GM21360 (cell line): ENCODE measurements around the gene NMUR1.
A peak's percentile ranks its signal among the peaks of the same experiment; 100 is the strongest.
"Not testable (repeated sequence)": the region's sequence is repeated elsewhere in the genome, so short reads cannot be mapped to it uniquely, and the experiment has no call there.

ENCODE experiments used
- ATAC-seq: cut with Tn5 transposase; IDR thresholded peaks from one replicate; pipeline ENCODE4 v1.9.1; 2021; ENCODE audit warnings: mild to moderate bottlenecking, moderate library complexity; ENCODE audit not compliant: unreplicated experiment

The NMUR1 gene, protein sequence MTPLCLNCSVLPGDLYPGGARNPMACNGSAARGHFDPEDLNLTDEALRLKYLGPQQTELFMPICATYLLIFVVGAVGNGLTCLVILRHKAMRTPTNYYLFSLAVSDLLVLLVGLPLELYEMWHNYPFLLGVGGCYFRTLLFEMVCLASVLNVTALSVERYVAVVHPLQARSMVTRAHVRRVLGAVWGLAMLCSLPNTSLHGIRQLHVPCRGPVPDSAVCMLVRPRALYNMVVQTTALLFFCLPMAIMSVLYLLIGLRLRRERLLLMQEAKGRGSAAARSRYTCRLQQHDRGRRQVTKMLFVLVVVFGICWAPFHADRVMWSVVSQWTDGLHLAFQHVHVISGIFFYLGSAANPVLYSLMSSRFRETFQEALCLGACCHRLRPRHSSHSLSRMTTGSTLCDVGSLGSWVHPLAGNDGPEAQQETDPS

DNA sequence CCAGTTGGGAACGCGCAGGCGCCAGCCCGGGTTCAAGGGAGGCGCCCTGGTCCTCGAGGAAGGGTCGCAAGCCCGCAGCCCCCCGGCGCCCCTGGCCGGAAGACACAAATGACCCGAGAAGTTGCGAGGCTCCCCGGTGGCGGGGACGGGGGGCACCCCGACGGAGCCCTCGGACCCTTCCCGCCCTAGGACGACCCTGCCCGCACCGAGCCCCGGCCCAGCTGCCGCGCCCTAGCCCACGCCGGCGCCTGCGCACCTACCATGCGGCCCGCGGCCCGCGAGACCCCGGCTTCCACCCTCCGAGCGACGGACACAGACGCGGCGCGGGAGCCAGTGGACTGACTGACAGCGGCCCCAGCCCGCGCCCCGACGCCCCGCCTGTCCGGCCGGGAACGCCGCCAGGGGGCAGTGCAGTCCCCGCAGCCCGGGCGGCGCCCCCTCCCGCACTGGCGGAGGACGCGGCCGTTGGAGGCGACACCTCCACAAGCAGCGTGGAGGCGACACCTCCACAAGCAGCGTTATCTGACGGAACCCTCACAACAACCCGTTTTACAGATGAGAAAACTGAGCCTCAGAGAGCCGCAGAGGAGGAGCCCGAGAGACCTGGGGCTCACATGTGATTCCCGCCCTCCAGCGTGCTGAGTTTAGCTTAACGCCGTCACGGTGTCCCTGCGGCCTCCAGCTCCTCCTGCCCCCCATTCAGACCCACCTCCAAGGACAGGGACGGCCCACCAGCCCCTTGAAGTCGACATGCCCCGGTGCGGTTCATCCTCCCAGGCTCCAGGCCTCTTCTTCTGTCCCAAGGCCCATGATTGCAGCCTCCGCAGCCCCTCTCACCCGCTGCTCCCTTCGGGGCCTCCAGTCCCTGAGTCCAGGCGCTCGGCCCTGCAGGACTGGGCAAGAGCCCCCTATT, at the start of gene NMUR1:
TSS of gene NMUR1 (minus strand) at position 347 of the 913 bp plus-strand sequence. CDS start at position 263, 84 bp downstream.
- peak; percentile 68 for ATAC-seq

DNA sequence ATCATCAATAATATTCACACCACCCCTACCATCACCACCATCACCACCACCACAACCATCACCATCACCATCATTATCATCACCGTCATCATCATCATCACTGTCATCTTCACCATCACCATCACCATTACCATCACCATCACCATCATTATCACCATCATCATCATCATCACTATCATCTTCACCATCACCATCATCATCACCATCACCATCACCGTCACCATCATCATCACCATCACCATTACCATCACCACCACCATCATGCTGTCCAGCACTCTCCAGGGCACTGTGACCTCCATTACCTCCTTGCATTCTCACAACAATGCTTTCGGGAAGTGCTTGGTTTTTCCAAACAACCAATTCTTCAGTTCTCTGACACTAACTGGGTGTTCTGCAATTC, 49.3 kb upstream of the NMUR1 start:
- ATAC-seq = no peak

DNA sequence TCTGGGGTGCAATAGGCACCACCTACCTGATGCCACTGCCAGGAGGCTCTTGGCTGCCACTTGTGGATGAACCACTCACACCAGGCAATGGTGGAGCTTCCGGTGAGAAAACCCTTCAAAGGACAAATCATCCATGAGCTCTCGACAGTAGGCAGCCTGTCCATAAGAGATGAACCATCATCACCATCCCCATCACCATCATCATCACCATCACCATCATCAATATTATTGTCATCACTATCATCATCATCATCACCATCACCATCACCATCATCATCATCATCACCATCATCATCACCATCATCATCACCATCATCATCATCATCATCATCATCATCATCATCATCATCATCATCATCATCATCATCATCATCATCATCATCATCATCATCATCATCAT, 48.4 kb upstream of the NMUR1 start:
- ATAC-seq = not testable (repeated sequence)

DNA sequence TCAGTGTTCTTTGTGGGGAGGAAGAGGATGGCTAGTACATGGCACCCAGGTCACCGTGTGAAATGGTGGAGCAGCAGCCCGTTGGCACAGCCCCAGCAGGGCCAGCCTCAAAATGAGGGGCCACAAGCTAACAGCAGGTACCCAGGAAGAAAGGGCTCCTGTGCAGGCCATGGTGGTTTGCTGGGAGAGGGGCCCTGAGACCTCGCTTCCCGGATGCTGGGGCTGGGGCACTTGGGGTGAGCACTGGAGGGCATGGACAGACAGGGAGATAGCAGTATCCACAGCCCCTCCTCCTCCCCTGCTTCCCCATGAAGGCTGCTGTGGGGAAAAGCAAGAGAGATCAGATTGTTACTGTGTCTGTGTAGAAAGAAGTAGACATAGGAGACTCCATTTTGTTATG, 46.2 kb upstream of the NMUR1 start:
- no peak for ATAC-seq

DNA sequence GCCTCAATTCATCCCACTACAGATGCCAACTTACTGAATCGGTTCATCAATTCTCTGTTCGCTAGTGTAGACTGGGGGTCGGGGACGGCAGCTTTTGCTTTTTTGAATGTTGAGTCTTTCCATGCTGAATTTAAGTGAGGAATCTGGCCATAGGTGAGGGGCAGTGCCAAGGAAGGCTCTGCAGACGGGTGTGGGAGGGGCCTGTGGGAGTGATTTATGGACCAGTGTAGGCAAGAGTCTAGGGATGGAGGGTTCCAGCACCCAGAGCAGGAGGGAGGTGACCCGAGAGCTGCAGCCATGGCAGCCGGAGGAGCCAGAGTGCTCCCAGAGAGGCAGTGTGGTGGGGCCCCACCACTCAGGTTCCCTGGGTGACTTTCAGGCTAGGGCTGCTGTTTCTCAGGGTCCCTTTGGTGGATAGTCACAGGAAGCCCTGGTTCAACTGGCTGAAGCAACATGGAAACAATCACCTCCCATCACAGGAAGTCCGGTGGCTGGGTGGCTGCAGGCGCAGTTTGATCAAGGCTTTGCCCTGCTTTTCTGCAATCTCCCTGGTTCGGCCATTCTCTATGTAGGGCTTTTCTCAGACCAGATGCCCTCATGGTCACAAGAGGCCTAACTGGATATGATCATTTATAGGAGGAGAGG, 45.5 kb upstream of the NMUR1 start:
- ATAC-seq = no peak

DNA sequence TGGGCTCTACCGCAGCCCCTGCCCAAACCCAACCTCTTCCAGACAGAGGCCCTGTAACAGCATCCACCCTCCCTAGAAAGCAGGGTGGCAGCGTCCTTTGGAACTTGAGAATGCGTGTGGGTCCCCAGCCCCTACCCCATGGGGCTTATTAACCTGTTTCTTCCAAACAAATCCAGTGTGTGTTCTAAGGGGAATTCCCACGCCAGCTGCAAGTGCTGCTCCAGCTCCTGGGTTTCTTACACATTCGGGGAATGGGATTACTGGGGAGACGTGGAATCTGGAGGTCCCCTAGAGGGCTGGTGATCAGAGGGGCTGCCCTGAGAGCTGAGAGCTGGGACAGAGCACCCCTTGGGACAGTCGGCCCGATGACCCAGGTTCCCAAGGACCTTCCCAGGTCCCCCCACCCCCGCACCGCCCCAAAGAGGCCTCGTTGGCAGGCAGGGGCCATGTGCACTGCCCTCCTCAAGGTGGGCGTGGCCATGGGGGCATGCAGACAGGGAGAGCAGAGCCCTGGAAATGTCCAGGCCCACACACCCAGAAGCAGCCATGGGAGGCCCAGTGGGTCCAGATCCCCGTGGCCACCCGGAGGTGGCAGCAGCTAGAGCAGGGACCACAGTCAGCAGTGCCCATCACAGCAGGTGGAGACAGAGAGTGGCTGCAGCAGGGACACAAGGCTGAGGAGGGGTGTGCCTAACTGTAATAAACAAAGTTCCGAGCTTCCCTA, 43.6 kb upstream of the NMUR1 start:
- ATAC-seq = no peak

DNA sequence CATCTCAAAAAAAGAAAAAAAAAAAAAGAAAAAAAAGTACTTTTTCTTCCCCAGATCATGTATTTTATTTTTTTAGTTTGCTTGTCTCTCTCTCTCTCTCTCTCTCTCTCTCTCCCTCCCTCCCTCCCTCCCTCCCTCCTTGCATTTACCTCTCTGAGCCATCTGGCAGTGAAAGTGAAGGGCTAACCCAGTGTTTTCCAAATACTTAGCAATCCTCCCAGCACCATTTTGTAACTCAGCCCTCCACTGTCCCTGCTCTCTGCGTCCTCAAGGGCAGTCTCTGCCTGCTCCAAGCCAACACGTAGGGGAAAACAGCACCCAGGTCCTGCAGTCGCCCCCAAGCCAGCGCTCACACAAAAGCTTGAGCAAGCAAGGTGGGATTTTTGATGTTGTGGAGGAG, 42.9 kb upstream of the NMUR1 start:
- no peak for ATAC-seq

DNA sequence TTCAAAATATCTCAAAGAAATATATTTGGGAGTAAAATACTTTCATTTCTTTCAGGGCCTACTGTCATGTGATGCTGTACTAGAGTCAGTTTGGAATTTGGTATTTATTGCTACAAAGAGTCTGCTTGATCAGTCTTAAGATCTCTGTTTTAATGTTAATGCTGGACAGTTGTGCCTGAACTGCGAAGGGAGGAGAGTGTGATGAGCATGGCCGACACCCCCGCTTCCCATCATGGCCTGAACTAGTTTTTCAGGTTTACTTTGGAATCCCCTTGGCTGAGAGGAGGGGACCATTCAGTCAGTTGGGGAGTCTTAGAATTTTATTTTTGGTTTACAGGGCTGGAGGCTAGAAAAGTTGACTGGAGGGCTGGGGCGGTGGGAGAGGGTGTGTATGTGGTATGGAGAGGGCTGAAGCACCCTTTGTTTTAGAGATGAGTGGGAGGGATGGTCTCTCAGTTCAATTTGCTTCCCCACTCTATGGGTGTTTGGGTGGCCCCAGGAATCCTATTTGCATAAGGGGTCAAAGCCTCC, 41.5 kb upstream of the NMUR1 start:
- no peak for ATAC-seq

DNA sequence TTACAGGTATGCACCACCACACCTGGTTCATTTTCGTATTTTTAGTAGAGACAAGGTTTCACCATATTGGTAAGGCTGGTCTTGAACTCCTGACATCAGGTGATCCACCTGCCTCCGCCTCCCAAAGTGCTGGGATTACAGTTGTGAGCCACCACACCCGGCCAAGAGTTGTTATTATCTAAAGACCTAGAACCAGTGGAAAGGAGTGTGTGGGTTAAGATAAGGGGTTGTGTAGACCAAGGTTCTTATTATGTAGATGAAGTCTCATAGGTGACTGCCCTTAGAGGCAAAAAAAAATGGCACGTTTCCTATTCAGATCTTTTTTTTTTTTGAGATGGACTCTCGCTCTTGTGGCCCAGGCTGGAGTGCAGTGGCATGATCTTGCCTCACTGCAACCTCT, 40.7 kb upstream of the NMUR1 start:
- not testable (repeated sequence) for ATAC-seq

DNA sequence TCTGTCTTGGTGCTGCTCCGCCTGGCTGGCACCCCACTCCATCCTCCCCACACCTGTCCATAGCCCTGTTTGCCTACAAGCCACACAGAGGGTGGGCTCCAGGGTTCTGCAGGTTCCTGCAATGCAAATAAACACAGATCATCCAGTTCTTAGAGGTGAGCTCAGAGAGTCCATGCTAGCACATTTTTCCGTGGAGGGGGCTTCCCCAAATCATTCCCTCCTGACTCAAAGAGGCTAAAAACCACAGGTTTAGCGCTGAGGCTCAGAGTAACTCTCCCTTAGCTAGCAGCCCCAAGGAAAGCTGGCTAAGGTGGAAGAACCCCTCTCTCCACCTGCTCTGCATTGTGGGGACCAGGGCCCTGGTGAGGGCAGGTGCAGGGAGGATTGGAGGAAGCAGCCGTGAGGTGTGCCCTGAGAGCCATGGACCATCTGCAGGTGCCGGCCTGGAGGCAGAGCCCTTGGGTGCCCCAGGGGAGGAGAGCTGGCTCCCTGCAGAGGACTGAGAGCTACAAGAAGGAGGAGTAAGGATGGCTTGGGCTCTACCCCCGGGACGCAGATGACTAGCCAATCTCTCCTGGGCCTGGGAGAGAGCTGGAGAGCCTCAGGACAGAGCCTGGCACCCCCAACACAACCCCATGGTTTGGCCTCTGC, 38.7 kb upstream of the NMUR1 start:
- no peak for ATAC-seq

DNA sequence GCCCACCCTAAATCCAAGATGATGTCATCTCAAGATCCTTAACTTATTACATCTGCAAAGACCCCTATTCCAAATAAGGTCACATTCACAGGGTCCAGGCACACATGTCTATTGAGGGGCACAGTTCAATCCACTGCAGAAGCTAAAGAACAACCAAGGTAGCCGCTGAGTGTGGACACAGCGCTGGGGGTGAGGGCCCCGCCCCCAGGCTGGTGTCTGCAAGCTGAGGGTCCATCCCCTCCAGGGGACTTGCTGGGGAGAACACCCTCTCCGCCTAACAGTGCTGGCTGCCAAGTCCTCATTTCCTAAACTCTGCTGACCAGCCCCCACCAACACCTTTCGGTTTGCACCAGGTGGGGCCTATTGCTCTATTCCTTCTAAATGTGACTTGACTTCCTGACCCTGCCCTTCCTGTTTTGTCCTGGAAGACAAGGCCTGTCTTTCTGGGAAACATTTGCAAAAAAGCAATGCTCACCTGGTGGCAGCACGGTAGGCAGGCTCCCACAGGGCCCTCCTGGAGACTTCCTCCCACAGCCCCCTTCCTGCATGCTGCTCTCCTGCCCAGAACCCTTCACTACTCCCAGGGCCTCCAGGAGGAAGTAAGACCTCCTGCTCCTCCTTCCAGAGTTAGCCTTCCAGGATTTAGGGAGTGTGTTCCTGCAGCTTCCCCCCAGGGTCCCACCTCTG, 38.0 kb upstream of the NMUR1 start:
- no peak for ATAC-seq

DNA sequence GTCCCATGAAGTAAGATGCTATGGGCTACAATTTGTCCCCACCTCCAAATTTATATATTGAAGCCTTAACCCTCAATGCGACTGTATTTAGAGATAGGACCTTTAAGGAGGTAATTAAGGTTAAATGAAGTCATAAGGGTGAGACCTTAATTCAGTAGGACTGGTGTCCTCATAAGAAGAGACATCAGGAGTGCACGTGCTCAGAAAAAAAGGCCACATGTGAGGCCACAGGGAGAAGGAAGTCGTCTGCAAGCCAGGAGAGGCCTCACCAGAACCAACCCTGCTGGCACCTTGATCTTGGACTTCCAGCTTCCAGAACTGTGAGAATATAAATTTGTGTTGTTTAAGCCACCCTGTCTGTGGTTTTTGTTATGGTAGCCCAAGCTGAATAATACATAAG, 36.9 kb upstream of the NMUR1 start:
- ATAC-seq = no peak

DNA sequence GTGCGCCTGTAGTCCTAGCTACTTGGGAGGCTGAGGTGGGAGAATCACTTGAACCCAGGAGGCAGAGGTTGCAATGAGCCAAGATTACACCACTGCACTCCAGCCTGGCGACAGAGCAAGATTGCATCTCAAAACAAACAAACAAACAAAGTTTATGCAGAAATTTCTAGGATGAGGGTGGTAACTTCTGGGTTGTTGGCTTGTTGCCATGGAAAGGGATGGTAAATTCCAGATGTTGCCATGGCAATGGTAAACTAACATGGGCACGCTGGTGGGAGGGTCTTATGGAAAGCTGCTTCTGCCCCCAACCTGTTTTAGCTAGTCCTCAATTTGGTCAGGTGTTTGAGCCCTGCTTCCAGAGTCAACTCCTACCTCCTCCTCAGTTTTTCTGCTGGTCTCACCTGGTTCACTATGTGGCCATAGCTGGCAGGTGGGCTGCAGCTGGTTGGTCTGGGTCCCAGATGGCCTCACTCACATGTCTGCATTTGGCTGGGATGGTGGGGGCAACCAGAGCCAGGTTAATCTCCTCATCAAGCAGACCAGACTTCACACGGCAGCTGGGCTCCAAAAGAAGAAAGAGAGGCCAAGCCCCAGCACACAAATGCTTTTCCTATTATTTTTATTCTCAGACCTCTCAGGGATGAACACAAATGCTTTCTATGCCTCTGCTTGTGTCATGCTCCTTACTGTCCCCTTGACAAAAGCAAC, 35.8 kb upstream of the NMUR1 start:
- ATAC-seq = no peak

DNA sequence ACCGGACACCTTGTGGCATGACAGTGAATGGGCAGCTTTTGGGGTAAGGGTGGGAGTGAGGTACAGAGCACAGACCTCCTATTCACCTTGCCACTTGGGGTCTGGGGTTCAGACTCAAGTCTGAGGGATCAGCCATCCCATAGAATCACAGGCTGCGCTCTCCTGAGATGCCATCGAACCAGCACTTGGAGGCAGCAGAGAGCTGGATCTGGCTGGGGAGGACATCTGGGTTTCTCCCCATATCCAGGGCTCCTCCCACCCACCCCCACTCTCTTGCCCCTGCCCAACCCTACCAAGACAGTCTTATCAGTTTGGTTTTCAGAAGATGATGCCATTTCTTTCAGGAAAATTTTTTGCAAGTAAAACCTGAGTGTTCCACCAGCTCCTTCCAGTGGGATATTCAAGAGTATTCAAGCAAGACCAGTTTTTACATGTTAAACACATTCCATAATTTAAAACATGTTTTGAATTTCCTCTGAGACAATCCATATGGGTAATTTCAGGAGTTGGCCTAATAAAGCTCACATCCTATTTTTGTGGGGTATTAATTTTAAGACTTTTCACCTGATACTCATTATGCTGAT, 33.2 kb upstream of the NMUR1 start:
- ATAC-seq = no peak

DNA sequence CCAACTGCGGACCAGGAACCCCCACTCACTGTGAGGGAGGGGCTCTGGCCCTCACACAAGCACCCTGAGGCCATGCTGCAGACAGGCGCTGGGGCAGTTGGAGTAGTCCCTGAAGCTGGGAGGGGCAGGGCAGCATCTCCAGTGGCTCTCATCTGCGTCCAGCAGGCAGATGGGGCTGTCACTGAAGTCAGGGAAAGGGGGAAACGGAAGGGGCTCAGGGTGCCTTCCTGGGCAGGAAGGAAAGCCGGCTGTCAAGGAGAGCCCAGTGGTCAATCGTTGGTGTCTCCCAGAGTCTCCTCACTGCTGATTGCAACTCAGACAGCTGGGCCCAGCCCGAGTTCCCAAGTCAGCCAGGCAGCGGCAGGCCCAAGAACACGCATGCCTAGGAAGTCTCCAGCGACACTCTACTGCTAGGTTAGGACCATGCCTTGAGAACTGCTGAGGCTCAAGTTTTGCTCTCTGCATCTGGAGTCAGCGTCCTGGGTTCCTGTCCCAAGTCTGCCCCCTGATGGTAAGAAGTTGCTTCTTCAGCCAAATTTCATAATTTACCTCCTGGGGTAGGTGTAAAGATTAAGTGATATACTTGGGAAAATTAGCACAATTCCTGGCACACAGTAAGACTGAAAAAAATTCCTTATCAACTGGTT, 27.4 kb upstream of the NMUR1 start:
- peak; percentile 73 for ATAC-seq

DNA sequence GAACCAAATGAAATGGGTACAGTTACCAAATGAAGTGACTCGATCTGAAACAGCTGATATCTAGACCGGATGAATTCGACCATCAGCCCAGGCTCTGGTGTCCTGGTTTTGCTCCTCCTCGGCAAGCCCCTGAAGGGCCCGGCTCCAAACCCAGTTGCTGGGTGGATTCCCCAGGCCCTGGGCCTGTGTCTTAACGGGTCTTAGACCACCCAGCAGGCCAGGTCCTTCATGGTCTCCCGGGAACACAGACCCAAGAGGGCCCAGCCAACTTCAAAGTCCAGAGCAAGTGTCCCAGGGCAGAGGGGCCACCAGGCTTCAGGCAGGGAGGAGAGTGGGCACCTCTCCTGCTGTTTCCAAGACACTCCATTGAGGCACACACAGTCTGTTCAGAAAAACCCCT, 26.7 kb upstream of the NMUR1 start:
- no peak for ATAC-seq

DNA sequence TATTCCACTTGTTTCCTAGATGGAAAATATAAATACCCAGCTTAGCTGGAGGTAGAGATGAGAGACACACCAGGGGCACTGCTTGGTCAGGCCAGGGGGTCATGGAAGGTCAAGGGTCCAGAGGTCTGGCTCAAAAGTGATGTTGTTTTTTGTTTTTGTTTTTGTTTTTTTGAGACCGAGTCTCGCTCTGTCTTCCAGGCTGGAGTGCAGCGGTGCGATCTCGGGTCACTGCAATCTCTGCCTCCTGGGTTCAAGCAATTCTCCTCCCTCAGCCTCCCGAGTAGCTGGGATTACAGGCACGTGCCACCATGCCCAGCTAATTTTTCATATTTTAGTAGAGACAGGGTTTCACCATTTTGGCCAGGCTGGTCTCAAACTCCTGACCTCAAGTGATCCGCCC, 26.3 kb upstream of the NMUR1 start:
- ATAC-seq = not testable (repeated sequence)
